ENCODE measurements around the gene TAF4.

DNA sequence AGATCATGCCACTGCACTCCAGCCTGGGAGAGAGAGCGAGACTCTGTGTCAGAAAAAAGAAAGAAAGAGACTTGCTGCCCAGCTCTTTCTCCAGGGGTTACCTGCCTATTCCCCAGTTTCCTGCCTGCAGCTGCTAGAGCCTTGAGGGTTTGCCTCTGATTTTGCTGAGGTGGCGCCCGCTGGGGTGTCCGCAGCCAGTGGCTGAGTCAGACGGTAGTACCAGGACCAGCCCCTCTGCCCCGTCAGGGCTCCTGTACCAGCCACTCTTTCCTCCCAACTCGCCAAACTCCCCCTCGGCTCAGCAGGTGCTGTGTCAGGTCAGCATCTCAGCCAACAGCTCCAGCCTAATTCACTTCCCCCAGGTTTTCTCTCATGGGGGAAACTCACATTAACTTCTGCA lies 49.2 kb upstream of the TAF4 start:
- no peak for TF ChIP-seq YY1 (IDR thresholded peaks at IDR 0.05; ENCODE audit: insufficient read depth, insufficient read length)
- no peak for TF ChIP-seq ZNF274 (IDR thresholded peaks at IDR 0.05; ENCODE audit: low read depth, low read length)

All from NT2/D1 (cell line).